Stimulated activated CD4-positive, alpha-beta T cell treated with anti-CD3 and anti-CD28 coated beads, TNF-alpha, amount 100 ng/mL, for 48 hours (primary cell): ENCODE results near the gene TMTC2.
"Not testable (repeated sequence)": the region's sequence is repeated elsewhere in the genome, so short reads cannot be mapped to it uniquely, and the experiment has no call there.

ENCODE experiments used
- DNase-seq, 3 donors: peaks; one replicate each; pipeline ENCODE4 v3.0.0-alpha.2; 2020; ENCODE audit warnings: low read depth in 3 of 3

The TMTC2 gene

DNA sequence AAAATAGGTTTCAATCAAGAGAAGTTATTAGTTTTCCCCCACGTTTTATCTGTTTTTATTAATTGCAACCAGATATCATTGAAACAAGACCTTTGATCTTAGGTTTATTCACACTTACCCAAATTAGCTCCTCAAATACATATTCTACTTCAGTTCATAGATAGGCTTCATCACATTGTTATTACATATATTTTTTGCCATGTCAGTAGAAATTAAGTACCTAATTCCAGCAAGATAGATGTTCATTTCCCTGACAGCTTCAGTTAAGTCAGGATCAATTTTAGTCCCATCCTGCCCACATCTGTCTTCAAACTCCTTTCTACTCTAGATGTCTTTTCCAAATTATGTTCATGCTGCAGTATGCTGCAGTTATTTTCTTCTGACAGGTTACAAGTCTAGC is 388.8 kb downstream of the TMTC2 start:
- no peak for DNase-seq

DNA sequence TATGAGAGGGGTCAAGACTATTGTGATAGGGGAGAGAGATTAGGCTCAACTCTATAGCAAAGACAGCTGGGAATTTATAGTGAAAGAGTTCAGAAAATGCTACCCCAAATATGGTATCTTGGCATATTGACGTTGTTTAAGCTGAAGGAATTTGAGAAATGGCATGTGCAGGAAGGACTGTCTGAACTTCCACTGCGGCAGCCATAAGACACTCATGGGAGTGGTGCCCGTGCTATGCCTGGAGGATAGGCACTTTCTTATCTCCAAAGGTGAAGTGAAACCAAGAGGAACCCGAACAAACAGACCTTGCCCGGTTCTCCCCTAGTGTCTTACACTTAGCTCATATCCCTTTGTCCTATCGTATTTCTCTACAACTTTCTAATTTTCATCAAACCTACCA is 390.3 kb downstream of the TMTC2 start:
- DNase-seq: no peak

DNA sequence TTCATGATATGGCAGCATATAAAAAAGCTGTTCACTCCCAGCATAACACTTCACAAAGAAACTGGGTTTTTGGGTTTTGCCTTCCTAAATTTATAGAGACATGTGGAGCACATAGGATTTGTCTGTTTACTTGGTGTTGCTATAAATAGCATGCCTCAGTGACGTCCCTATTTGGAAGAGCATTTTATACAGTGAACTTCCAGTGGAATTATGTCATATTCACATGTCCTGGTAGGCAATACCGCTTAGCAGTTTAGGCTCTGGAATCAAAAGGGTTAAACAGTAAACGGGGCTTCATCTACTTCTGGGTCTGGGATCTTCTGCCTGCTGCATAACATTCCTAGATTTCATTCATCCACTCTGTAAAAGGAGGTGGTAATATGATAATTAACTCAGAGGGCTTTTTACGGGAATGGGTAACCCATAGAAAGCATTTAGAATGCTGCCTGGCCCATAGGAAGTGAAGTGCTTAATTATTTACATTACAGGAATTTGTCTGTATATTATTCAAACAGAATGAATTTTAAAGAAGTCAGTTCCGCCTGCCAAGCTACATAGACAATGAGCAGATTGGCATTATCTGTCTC is 396.1 kb downstream of the TMTC2 start:
- no peak for DNase-seq

DNA sequence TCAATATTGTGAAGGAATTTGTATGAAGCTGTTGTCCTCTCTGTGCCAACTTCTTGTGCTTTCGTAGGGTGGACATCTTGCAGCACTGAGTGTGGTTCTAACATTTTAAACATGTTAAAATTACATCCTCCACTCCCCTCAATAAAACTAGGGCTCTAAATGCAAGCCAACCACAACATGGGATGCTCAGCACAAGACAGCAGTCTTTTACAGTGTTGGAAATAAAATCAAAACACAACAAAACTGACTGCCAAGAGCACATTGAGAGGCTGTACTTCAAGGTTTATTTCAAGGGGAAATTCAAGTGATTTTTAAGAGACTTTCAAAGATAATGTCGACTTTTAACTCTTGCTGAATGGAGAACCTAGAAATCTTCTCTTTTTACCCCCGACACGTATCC is 396.9 kb downstream of the TMTC2 start:
- no peak for DNase-seq

DNA sequence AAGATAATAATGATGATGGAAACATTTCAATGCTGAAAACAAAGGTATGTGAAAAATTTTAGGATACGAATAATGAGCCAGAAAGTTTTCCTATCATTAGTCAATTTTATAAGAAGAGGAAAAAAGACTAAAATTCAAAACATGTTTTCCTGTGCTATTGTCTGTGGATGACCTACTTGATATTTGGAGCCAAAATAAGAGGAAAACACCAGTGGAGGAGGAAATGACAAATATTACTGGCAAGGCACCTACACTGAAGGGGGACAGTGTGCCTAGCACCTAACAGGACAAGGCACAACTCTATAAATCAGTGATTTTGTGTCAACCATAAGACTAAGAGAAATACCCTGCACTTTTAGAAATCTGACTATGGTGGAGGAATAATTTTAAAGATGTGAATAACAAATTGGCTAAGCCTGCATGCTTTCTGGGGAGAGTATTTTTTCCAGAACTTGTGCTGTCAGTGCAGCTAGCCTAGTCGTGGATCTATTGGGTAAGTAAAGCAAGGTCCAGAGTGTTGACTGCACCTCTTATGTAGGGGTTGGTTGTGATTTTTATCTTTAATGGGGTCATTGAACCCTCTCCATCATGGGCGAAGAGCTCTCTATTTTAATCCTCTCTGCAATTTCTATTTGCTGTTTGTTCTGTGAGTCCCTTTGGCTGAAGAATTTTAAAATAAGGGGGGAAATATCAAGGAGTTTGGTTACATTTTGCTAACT is 398.0 kb downstream of the TMTC2 start:
- DNase-seq: no peak

DNA sequence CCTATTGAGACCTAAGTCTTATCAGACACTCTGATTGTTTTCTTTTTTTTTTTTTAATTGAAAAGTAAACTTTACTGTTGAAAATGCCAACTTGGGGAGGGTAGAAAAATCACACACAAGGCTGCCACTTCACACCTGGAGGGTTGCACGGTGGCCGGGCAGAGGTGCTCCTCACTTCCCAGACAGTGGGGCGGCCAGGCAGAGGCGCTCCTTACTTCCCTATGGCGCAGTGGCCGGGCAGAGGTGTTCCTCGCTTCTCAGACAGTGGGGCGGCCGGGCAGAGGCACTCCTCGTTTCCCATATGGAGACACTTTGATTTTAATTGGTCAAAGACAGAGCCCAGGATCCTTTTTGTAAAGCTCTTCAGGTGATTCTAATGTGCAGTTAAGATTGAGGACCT is 399.3 kb downstream of the TMTC2 start:
- DNase-seq: no peak

DNA sequence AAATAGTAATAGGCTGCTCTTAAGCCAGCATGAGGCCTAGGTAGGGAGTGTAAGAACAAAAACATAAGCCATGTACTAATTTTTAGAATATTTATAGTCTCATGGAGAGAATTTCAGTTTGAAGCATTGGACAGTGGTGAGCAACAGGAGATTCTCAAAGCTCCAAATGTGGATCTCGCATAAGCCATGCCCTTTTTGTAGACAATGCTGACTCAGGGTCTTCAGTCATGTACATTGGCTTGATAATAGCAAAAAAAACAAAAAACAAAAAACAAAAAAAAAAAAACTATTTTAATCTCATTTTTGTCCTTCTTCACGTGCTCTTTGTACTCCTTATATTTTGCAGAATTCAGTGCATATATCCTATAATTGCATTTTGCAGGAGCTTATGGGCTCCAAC is 402.9 kb downstream of the TMTC2 start:
- no peak for DNase-seq

DNA sequence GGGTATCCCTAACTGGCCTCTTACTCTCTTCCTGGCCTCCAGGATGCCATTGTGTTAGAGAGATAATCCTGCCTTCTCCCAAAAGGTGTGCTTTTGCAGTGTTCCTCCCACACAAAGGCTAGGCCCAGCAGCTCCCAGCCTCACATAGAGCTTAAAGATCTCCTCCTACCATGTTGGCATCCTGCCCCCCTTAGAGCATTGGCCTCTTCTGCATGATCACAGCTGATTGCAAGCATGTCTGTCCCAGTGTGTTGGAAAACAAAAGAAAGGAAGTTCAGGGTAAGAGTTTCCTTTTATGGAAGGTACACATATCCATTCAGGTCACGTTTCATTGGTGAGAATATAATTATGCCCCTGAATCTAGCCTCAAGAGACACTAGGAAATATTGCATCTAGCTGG is 405.4 kb downstream of the TMTC2 start:
- DNase-seq: no peak

DNA sequence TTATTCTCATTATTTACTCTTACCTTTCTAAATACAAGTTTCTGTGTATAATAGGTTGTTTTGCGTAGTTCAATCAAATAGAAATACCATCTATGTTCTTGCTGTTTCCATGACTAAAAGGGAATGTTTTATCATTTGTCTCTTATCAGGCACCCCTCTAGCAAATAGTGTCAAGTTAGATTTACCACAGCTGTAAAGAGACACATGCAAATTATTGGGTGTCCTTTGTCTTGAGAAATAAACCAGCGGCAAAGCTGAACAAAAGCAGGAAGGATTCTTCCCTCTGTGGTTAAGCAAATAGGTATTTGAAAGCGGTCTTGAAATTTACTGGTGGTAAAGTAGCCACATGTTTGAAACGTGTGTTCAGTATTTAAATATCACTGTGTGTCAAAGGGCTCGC is 405.9 kb downstream of the TMTC2 start:
- DNase-seq: no peak

DNA sequence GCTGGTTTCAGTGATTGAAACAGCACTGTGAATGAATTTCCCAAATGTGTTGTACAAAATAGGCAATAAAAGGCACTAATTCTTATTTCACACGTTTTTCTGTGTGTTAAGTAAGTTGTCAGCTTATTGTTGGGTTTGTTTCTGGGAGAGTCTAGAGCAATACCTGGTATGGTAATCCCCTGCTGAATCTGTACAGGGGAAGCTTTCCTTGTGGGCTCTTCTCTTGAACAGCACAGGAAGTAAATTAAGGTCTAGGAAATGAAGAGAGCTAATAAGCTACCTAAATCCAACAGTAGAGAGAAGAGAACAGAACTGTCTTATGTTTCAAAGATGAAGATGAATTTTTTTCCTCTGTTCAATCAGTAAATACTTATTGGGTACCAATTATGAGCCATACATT is 406.7 kb downstream of the TMTC2 start:
- no peak for DNase-seq

DNA sequence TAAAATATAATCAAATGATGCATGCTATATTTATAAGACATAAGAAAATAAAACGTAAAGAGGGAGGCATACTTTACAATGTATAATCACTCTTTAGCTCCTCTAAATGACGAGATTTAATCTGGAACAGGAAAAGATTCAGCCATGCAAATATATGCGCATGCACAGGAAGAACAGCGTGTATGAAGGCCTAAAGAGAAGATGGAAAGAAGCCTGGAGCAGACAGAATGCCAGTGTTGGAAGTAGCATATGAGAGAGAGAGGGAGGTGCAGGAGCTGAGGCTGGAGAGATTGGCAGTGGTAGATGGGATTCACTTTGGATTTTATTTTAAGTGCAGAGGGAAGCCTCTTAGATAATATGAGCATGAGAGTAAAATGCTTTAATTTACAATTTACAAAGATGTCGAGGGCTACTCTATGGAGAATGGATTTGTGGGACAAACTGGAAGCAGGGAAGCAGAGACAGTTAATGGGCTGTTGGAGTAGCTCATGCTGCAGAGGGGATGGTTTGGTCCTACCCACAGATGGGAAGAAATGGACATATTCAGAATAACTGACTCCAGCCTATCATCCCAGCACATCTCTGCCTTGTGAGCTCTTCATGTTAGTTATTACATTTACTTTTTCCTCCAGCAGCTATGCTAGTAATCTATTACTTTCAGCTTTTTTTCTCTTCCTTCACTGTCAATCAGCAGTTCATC is 411.1 kb downstream of the TMTC2 start:
- no peak for DNase-seq

DNA sequence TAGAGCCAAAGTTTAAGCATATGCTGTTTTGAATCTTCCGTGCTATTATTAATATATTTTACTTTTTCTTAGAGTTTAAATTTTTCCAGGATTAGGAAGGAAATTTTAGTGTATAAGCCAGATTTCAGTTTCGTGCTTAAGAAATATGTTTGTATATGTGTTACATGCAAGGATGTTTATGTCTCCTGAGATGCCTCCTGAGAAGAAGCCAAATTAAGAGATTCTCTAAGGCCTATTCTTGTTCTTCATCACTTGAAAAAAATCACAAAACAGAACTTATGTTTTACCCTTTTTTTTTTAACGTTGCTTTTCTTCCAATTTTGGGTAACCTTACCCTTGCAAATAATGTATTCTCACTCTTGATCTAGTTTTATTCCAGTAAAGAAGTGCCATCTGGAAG is 412.7 kb downstream of the TMTC2 start:
- DNase-seq: no peak

DNA sequence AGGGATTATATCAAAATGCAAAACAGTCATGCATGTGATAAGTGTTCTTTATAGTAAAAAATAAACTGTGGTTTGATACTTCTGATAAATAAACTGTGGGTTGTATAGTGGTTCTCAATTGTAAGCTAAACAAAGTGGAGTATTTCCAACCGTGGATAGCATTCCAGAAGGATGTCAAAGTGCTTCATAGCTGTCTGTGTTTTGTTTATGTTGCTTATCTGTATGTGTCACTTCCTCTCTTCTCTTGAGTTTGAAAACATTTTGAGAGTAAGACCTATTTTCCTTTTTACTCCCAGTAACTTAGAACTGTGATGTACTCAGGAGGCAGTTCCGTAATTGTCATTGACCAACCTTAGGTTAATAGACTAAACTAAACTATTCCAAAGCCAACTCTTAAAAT is 415.8 kb downstream of the TMTC2 start:
- DNase-seq: no peak

DNA sequence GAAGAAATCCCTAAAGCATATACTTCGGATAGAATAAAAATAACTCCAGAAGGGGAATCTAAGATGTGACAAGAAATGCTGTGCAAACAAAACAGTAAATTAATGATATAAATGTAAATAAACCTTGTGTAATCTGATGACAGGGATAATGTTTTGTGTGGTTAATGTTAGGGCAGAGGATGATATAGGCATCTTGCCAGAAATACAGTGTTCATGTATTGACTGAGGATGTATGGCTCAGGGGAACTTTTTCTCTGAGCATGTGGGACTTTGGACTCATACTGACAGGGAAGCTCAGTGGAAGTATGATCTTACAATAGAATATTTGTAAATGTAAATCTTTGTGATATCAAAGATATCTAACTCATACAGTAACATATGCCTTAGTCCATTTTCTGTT is 420.2 kb downstream of the TMTC2 start:
- no peak for DNase-seq

DNA sequence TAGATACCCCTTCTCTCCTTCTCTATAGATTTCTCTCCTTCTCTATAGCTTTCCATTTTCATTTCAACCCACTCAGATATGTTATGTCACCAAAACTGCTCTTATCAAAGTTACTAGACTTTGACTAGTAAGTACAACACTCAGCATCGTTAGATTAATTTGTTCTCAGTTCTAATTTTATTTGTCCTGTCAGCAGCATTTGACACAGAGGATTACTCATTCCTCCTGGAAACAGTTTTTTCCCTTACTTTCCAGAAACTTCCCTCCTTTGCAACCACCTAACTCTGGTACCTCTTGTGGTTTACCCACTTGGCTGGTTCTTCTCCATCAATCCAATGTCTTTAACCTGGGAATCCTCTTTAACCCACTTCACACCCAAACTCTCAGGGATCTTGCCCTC is 423.7 kb downstream of the TMTC2 start:
- DNase-seq: no peak

DNA sequence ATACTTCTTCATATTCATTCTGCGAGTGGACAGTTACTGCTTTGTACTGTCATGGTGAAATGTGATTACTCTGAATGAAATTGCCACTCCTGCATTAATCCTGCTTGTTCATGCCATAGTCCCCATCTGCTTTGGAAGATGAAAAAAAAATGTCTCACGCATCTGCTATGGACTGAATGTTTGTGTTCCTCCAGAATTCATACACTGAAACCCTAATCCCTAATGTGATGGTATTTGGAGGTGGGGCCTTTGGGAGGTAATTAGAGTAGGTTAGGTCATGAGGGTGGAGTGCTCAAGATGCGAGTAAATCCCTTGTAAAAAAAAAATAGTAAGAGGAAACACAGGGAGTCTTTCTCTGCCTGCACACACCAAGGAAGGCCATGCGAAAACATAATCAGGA is 427.2 kb downstream of the TMTC2 start:
- no peak for DNase-seq

DNA sequence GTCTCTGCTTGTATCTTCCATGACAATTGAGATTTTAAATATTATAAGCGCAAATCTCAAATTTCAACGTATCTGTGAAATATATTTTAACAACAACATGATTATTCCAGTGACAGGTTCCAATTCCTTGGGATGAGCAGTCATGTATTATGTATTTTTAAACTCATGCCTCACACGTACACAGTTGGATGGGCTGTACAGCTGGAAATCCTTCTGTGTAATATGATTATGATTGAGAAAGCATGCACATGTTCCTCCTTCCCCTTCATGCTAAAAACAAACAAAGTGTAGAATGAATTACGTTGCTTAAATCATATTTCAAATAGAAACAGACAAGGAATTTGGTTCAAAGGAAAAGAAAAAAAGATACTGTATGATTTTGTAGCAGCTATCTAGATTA is 428.3 kb downstream of the TMTC2 start:
- no peak for DNase-seq

DNA sequence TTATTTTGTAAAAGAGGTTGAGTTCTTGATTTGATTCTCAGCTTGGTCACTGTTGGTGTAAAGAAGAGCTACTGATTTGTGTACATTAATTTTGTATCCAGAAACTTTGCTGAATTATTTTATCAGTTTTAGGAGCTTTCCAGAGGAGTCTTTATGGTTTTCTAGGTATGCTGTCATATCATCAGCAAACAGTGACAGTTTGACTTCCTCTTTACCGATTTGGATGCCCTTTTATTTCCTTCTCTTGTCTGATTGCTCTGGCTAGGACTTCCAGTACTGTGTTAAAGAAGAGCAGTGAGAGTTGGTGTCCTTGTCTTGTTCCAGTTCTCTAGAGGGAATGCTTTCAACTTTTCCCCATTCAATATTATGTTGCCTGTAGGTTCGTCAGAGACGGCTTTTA is 431.2 kb downstream of the TMTC2 start:
- DNase-seq: not testable (repeated sequence)

DNA sequence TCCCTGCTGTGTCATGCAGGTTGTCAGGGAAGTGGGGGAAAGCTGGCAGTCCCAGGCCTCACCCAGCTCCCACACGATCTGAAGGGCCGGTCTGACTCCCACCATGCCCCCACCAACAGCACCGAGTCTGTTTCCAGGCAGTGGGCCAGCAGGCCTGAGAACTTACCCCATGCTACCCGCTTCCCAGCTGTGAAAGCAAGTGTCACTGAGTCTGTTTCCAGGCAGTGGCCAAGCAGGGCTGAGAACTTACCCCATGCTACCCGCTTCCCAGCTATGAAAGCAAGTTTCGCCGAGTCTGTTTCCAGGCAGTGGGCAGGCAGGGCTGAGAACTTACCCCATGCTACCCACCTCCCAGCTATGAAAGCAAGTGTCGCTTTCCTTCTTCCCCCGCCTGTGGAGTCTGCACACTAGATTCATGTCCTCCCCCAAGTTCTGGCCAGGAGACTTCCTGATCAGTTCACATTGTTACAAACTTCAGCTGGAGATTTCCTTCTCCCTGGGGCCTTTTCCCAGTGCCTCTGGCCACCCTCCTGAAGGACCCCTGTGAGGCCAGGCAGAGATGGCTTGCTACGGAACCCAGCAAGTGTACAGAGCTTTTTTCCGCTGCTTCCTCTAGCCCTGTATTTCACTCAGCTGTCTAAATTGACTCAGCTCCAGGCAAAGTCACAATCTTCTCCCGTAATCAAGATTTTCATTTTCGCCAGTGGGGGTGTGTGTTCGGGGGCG is 435.4 kb downstream of the TMTC2 start:
- no peak for DNase-seq

DNA sequence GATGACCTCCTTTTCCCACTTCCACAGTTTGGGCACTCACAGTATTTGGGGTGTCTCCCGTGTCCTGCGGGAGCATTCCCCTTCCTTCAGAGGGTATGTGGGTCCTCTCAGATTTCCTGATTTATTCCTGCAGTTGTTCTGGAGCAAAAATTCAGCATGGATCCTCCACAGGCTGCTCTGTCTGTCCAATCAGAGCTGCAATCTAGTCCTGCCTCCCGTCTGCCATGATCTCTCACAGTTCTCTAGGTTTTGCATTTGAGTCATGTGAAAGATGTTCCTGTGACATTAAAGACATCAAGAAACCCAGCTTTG is 435.9 kb downstream of the TMTC2 start:
- DNase-seq: no peak

DNA sequence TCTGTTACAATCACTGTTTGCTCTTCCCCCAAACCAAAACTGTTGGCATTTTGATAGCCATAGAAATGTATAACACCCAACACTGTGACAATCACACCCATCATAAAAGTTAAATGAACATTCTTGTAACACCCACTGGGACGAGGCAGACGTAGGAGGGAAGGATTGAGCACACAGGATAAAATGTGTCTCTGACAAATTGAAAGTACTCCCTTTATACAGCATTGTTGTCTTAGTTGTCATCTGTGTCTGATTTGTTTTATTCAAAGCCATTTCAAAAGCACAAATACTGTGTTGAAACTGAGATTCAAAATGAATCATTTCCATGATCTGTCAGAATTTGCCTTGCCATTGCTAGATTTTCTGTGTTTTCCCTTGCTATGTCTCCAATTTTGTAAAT is 436.3 kb downstream of the TMTC2 start:
- no peak for DNase-seq

DNA sequence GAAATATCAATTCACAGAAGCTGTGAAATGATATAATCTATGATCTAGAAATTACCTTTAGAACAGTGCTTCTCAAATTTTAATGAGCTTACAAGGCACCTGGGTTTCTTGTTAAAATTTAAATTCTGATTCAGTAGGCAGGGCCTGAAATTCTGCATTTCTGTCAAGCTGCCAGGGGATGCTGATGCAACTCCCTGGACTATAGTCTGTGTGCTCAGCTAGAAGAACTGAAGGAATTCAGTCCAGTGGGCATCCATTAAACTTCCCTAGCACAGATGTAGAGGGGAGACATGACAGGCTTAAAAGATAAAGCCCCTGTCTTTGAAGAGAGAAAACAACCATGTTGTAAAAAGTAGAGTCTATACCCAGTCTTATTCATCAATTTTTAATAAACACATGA is 441.8 kb downstream of the TMTC2 start:
- DNase-seq: no peak

DNA sequence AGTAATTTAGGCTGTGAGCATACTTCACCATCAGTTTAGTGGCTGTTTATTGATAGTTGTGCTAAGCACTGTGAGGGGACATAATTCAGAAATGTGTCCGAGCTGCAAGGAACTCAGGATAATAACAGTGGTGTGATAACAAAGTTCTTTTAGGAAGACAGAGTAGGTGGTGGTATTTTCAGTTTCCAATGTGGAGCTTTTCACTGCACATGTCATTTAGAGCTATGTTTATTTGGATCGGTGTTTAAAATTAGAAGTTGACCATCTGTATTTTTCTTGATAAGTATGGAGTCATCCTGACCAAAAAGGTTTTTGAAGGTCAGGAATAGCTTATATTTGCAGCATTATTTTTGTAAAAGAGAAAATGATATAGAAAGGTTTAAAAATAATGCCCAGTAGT is 443.5 kb downstream of the TMTC2 start:
- DNase-seq: no peak
